ENCODE measurements around the gene CLASP1.
A peak's percentile ranks its signal among the peaks of the same experiment; 100 is the strongest.
"Not testable (repeated sequence)": the region's sequence is repeated elsewhere in the genome, so short reads cannot be mapped to it uniquely, and the experiment has no call there.

The CLASP1 gene

GRCh38 chr2:121480826-121481225 lies 168.4 kb downstream of the CLASP1 start:
- DNase-seq (ENCODE audit: low spot score in 2 of 2) (no peak), ATAC-seq (no peak)
- no peak overlapping the region for H3K4me3 Mint-ChIP-seq
- peaks cover 11% of the 10 kb centered on the region for H3K36me3 Mint-ChIP-seq
- H3K9me3 Mint-ChIP-seq, result no peaks in the 10 kb centered on the region
- H3K27ac Mint-ChIP-seq, result no peak overlapping the region
- peaks cover 50% of the 10 kb centered on the region for H3K4me1 Mint-ChIP-seq

GRCh38 chr2:121479882-121480522 lies 169.3 kb downstream of the CLASP1 start:
- H3K4me1 Mint-ChIP-seq, result peaks cover 51% of the 10 kb centered on the region
- ATAC-seq (no peak), DNase-seq (ENCODE audit: low spot score in 2 of 2) (no peak)
- H3K9me3 Mint-ChIP-seq, result no peaks in the 10 kb centered on the region
- H3K27ac Mint-ChIP-seq, result peak overlapping the region; percentile 35
- H3K4me3 Mint-ChIP-seq, result no peak overlapping the region
- H3K36me3 Mint-ChIP-seq, result peaks cover 6% of the 10 kb centered on the region

GRCh38 chr2:121478996-121479745 lies 170.1 kb downstream of the CLASP1 start:
- Mint-ChIP-seq H3K27ac (peak overlapping the region; percentile 83), H3K4me3 (no peak overlapping the region), H3K4me1 (peaks cover 50% of the 10 kb centered on the region), H3K9me3 (no peaks in the 10 kb centered on the region), H3K36me3 (peaks cover 6% of the 10 kb centered on the region)
- ATAC-seq (no peak), DNase-seq (ENCODE audit: low spot score in 2 of 2) (no peak)

- H3K4me3 Mint-ChIP-seq, H3K9me3 Mint-ChIP-seq: not testable (repeated sequence)
Measured at GRCh38 chr2:121478358-121478995, 170.8 kb downstream of the CLASP1 start.

GRCh38 chr2:121476684-121477083 lies 172.6 kb downstream of the CLASP1 start:
- Mint-ChIP-seq H3K36me3 (peaks cover 10% of the 10 kb centered on the region), H3K4me3 (no peak overlapping the region), H3K4me1 (peaks cover 66% of the 10 kb centered on the region), H3K9me3 (no peaks in the 10 kb centered on the region), H3K27ac (peak overlapping the region; percentile 61)
- no peak for DNase-seq (ENCODE audit: low spot score in 2 of 2)
- no peak for ATAC-seq

More at GRCh38 chr2:121478358-121478995, 170.8 kb downstream of the CLASP1 start:
- H3K36me3 Mint-ChIP-seq; ATAC-seq; DNase-seq (ENCODE audit: low spot score in 2 of 2): not testable (repeated sequence)
- H3K27ac Mint-ChIP-seq, result peak overlapping the region; percentile 83
- H3K4me1 Mint-ChIP-seq, result peaks cover 54% of the 10 kb centered on the region

GRCh38 chr2:121475811-121476571 lies 173.3 kb downstream of the CLASP1 start:
- H3K36me3 Mint-ChIP-seq, result peaks cover 17% of the 10 kb centered on the region
- ATAC-seq, result no peak
- peak overlapping the region; percentile 61 for H3K27ac Mint-ChIP-seq
- no peaks in the 10 kb centered on the region for H3K9me3 Mint-ChIP-seq
- H3K4me1 Mint-ChIP-seq, result peaks cover 71% of the 10 kb centered on the region
- H3K4me3 Mint-ChIP-seq, result no peak overlapping the region
- no peak for DNase-seq (ENCODE audit: low spot score in 2 of 2)

GRCh38 chr2:121473512-121473911 lies 175.8 kb downstream of the CLASP1 start:
- Mint-ChIP-seq H3K9me3 (no peaks in the 10 kb centered on the region), H3K27ac (peak overlapping the region; percentile 46), H3K4me1 (peaks cover 57% of the 10 kb centered on the region), H3K4me3 (no peak overlapping the region), H3K36me3 (peaks cover 35% of the 10 kb centered on the region)
- ATAC-seq (no peak), DNase-seq (ENCODE audit: low spot score in 2 of 2) (no peak)

- Mint-ChIP-seq H3K9me3 (no peaks in the 10 kb centered on the region), H3K4me1 (peaks cover 57% of the 10 kb centered on the region), H3K4me3 (no peak overlapping the region), H3K36me3 (peaks cover 45% of the 10 kb centered on the region), H3K27ac (peak overlapping the region; percentile 46)
- DNase-seq (ENCODE audit: low spot score in 2 of 2) (no peak), ATAC-seq (no peak)
Measured at GRCh38 chr2:121472470-121472993, 176.7 kb downstream of the CLASP1 start.

GRCh38 chr2:121471532-121472469 lies 177.5 kb downstream of the CLASP1 start:
- H3K27ac Mint-ChIP-seq, result peak overlapping the region; percentile 46
- no peaks in the 10 kb centered on the region for H3K9me3 Mint-ChIP-seq
- ATAC-seq, result no peak
- peaks cover 55% of the 10 kb centered on the region for H3K4me1 Mint-ChIP-seq
- no peak overlapping the region for H3K4me3 Mint-ChIP-seq
- DNase-seq (ENCODE audit: low spot score in 2 of 2), result no peak
- H3K36me3 Mint-ChIP-seq, result peaks cover 52% of the 10 kb centered on the region

- H3K36me3 Mint-ChIP-seq, result peaks cover 61% of the 10 kb centered on the region
- DNase-seq (ENCODE audit: low spot score in 2 of 2), result no peak
- H3K9me3 Mint-ChIP-seq, result no peaks in the 10 kb centered on the region
- no peak overlapping the region for H3K4me3 Mint-ChIP-seq
- no peak for ATAC-seq
- peaks cover 46% of the 10 kb centered on the region for H3K4me1 Mint-ChIP-seq
- H3K27ac Mint-ChIP-seq, result no peak overlapping the region
Measured at GRCh38 chr2:121470917-121471316, 178.3 kb downstream of the CLASP1 start.

GRCh38 chr2:121469356-121469755 lies 179.9 kb downstream of the CLASP1 start:
- Mint-ChIP-seq H3K4me1 (peaks cover 37% of the 10 kb centered on the region), H3K4me3 (no peak overlapping the region), H3K36me3 (peaks cover 71% of the 10 kb centered on the region), H3K27ac (peak overlapping the region; percentile 53), H3K9me3 (no peaks in the 10 kb centered on the region)
- ATAC-seq (no peak), DNase-seq (ENCODE audit: low spot score in 2 of 2) (no peak)

GRCh38 chr2:121468936-121469335 lies 180.3 kb downstream of the CLASP1 start:
- no peak overlapping the region for H3K4me3 Mint-ChIP-seq
- H3K9me3 Mint-ChIP-seq, result no peaks in the 10 kb centered on the region
- DNase-seq (ENCODE audit: low spot score in 2 of 2), result no peak
- H3K36me3 Mint-ChIP-seq, result peaks cover 71% of the 10 kb centered on the region
- no peak for ATAC-seq
- H3K27ac Mint-ChIP-seq, result peak overlapping the region; percentile 53
- H3K4me1 Mint-ChIP-seq, result peaks cover 33% of the 10 kb centered on the region

GRCh38 chr2:121459291-121459690 lies 190.0 kb downstream of the CLASP1 start:
- ATAC-seq, result no peak
- H3K9me3 Mint-ChIP-seq, result no peaks in the 10 kb centered on the region
- H3K36me3 Mint-ChIP-seq, result peaks cover 92% of the 10 kb centered on the region
- DNase-seq (ENCODE audit: low spot score in 2 of 2), result no peak
- no peak overlapping the region for H3K4me3 Mint-ChIP-seq
- peak overlapping the region; percentile 34 for H3K27ac Mint-ChIP-seq
- no peaks in the 10 kb centered on the region for H3K4me1 Mint-ChIP-seq

GRCh38 chr2:121456325-121456724 lies 192.9 kb downstream of the CLASP1 start:
- Mint-ChIP-seq H3K9me3 (no peaks in the 10 kb centered on the region), H3K36me3 (peaks cover 97% of the 10 kb centered on the region), H3K27ac (peak overlapping the region; percentile 30), H3K4me1 (no peaks in the 10 kb centered on the region), H3K4me3 (no peak overlapping the region)
- DNase-seq (ENCODE audit: low spot score in 2 of 2) (no peak), ATAC-seq (no peak)

Data from stimulated activated effector memory CD8-positive, alpha-beta T cell treated with anti-CD3 and anti-CD28 coated beads, Interleukin-12 subunit alpha, Interleukin-12 subunit beta, amount 100 ng/mL, for 72 hours (primary cell).